HG02763 (cell line): ENCODE data around the gene GPT2.

ENCODE experiments used
- ATAC-seq: cut with Tn5 transposase; IDR thresholded peaks from one replicate; pipeline ENCODE4 v1.9.1; 2021; ENCODE audit warnings: mild to moderate bottlenecking, moderate library complexity; ENCODE audit not compliant: unreplicated experiment

GPT2 gene

DNA sequence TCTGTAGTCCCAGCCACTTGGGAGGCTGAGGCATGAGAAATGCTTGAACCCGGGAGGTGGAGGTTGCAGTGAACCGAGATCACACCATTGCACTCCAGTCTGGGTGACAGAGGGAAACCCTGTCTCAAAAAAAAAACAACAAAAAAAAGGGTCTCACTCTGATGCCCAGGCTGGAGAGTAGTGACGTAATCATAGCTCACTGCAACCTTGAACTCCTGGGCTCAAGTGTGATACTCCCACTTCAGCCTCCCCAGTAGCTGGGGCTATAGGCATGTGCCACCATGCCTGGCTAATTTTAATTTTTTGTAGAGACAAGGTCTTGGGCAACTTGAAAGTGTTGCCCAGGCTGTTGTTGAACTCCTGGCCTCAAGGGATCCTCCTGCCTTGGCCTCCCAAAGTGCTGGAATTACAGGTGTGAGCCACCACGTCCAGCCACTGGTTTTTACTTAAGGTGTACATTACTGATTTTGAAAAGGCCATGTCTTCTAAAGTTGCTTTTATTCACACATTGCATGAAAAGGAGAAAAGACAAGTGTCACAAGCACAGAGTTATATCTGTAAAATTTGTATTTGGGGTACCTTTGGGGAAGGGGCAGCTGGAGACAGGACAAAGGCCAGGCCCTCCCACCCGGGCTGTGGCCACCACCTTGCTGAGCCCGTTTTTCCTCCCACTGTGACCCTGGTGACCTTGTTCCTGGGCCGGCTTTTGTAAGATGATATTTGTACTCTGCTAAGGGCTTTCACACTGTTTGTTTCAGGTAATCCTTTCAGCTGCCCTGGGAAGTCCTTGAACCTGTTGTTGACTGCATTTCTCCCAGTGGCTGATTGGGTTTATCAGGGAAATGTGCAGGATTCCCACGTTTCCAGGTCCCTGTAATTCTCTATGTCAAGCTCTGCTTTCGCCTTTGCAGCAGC, 11.5 kb downstream of the GPT2 start:
- ATAC-seq: no peak

DNA sequence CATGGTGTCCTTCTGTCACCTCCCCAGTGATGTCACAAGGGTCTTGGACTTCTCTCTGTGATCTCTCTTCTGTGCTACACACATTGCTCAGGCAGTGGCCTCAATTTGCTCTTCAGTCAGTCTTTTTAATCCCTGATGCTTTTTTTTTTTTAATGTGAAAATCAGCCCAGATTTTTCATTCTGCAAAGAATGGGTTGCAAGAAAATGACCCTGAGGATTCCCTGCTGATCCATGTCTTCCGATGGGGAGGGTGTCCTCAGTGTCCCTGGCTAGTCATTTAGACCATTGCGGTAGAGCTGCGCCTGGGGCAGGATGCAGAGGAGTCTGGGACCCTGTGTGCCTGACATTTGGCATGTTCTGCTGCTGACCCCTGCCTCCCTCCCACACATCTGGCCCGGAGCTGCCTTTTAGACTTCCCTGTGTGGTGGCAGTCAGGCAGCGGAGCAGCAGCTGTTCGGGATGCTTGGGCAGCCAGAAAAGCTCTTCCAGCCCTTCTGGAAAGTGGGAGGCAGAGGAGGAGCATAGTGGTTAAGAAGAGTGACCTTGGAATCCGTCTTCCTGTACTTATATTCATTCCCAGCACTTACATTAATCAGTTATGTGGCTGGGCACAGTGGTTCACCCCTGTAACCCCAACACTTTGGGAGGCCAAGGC, 12.3 kb downstream of the GPT2 start:
- ATAC-seq: no peak

DNA sequence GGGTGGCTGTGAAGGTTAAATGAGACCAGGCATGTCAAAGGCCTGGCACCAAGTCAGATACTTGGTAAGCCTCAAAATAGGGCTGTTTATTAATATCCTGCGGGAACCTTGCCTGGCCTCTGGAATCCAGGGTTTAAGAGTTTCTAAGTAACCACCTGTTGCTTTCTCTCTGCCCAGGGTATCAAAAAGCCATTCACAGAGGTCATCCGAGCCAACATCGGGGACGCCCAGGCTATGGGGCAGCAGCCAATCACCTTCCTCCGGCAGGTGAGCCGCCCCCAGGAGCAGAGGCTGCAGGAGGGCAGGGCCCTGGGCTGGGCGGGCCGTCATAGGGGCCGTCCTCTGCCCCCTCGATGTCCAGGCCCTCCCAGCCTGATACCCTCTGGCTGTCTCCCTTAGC, 13.3 kb downstream of the GPT2 start:
- ATAC-seq: no peak

DNA sequence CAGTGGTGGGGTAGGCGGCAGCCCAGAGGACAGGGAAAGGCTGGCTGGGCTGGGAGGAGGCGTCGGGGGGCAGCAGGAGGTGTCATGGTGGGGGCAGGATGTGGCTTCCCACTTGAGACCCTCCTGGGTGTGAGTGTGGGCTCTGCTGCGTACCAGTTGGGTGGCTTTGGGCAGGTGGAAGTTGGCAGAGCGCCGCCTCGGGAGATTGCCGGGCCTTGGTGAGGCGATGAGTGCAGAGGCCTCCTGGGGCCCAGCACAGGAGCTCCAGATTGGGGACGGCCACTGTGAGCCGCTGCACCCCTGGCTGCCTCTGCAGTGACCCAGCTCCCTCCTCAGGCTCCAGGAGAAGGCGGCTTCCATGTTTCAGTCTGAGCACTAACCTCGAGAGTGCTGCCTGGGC, 13.8 kb downstream of the GPT2 start:
- no peak for ATAC-seq

DNA sequence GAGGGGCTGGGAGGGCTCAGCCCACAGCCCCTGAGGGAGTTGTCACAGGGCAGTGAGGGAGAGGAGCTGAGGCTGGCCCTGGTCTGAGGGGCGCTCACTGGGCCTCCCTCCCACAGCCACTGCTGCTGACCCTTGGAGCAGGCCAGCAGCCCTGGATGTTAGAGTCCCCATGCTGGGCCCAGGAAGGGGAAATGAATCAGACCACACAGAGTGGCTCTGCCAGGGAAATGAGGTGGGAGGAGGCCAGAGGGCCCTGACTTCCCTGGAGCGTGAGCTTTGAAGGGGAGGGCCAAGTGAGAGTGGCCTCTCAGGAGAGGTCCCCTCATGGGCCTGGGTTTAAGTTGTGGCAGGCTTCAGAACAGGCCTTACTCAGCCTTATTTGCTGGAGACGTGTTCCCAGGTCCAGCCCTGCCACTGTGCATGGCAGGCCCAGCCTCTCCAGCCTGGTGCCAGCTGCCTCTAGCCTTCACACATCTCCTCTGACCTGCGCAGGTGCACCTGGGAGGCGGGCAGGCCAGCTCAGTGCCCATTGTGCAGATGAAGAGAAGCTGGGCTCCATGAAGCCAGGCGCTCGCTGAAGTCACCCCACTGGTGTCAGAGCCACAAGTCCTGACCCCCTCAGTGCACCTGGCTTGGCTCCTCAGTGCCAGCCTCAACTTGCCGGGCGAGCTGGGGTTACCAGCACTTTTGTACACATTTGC, 15.4 kb downstream of the GPT2 start:
- no peak for ATAC-seq

DNA sequence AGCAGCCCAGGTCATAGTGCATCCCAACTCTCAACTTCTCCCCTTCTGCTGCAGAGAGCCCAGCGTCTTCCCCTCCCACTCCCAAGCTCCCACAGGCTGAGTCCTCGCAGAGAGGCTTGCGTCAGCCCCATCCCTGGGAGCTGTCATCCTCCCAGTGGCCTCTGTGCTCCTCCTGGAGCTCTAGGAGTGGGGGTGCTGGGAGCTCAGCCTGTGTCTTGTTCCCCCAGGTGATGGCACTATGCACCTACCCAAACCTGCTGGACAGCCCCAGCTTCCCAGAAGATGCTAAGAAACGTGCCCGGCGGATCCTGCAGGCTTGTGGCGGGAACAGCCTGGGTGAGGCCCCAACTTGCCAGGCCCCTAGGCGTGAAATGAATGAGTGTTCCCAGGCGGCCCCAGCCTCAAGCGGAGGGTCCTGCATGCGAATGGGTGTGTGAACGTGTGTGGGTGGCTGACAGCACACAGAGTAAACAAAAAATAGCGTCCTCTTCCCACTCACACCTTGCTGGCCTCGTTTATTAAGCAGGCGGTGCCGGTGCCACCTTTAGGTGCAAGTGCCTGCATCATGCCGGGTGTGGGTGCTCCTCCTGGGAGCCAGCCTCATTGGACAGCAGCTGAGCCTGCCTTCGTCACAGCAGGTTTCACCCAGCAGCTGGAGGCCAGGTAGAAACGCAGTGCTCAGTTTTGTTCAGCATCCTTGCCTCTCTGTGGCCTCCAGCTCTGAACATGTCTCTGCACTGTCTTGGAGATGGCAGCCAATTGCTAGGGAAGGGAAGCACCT, 16.5 kb downstream of the GPT2 start:
- no peak for ATAC-seq

DNA sequence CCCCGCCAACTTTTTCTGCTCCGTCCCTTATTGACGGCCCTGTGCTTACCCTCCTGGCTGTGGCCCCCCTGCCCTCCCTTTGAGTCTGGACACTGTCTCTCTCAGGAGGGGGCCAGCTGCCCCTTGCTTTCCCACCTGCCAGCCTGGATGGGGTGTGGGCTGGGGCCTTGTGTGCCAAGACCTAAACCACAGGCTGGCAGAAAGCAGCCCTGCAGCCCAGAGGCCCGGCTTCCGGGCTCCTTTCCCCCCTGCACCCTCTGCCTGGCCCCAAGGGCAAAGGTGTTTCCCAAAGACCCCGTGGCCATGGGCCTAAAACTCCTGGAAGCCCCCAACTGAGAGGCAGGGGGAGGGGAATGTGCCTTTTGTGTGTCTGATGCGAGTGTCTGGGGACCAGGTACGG, 17.5 kb downstream of the GPT2 start:
- ATAC-seq: no peak

DNA sequence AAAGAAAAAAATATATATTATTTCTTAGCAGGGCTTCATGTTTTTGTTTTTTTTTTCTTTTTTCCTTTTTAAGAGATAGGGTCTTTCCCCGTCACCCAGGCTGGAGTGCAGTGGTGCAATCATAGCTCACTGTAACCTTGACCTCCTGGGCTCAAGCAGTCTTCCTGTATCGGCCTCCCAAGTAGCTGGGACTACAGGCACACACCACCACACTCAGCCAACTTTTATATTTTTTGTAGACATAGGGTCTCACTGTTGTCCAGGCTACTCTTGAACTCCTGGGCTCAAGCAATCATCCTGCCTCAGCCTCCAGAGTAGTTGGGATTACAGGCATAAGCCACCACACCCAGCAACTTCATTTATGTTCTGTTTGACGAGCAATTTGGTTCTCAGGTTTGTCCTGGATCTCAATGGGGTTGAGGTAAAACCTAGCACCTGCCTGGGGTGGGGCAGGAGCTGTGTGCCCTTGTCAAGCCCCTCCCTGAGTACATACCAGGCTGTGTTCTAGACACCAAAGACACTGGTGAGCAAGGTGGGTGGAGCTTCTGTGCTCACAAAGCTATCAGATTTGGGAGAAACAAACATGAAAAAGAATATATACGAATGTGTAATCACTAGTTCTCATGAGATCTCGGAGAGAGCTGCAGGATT, 19.2 kb downstream of the GPT2 start:
- ATAC-seq: no peak

DNA sequence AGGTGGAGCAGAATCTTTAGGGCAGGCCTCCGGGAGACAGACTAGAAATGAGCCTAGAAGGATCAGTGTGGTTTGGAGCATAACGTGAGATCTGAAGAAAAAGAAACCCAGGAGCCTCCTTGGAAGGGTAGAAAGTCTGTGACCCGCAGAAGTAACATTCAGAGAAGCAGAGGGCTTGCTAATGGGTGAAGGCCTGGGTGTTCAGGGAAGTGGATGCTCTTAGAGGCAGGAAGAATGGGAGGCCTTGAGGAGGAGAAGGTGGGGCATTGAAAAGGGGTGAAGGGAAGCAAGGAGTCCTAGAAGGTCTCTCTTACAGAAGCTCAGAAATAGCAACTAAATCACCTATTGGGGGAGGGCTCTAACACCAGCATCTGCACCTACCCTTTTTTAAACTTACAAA, 20.3 kb downstream of the GPT2 start:
- no peak for ATAC-seq

DNA sequence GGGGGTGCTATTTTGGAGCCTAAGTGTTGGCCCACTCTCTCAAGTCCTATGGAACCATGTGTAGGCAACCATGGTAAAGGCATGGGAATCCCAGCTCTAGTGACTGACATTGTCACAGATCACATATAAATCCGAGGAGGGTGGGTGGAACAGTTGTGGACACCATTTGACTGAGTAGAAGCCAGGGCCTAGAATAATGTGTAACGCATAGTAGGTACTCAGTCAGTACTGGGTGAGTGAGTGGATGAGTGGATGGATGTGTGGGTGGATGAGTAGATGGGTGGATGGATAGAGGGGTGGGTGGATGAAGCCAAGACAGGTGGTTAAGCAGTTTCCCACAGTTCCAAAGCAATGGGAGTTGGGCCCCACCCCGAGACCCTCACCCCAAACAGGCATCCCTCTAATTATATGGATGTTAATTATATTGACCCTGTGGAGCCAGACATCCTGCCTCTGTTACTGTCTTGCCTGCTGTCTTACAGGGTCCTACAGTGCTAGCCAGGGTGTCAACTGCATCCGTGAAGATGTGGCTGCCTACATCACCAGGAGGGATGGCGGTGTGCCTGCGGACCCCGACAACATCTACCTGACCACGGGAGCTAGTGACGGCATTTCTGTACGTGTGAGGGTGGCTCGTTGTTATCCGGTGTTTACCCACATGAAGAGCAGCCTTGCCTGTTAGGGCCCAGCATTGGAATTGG, 22.3 kb downstream of the GPT2 start:
- ATAC-seq: no peak

DNA sequence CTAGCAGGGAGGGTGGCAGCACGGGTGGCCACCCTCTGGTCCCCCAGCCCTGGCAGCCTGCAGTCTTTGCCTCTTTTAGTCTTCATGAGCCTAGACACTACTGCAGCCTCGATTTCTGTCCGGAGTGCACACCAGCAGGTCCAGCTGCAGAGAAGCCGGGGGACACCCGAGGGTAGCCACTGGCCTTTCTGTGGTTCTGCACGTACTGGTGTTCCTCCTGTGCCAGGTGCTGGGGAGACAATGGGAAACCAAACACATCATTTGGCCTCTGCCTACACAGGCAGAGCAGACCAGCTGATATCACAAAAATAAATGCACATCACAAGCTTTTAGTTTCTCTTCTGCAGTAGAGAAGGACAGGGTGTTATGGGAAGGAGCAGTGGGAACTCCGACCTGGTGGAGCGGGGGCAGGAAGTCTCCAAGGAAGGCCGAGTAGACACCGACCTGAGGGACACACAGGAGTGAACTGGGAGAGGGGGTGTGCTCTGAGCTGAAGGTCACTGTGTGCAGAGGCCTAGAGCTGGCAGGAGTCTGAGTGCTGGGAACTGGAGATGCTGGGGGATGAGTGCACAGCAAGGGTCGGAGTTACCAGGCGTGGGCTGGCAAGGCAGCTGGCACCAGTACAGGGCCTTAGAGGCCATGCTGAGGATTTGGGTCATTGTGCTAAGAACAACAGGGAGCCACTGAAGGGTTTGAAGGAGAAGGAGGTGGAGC, 23.1 kb downstream of the GPT2 start:
- ATAC-seq: no peak

DNA sequence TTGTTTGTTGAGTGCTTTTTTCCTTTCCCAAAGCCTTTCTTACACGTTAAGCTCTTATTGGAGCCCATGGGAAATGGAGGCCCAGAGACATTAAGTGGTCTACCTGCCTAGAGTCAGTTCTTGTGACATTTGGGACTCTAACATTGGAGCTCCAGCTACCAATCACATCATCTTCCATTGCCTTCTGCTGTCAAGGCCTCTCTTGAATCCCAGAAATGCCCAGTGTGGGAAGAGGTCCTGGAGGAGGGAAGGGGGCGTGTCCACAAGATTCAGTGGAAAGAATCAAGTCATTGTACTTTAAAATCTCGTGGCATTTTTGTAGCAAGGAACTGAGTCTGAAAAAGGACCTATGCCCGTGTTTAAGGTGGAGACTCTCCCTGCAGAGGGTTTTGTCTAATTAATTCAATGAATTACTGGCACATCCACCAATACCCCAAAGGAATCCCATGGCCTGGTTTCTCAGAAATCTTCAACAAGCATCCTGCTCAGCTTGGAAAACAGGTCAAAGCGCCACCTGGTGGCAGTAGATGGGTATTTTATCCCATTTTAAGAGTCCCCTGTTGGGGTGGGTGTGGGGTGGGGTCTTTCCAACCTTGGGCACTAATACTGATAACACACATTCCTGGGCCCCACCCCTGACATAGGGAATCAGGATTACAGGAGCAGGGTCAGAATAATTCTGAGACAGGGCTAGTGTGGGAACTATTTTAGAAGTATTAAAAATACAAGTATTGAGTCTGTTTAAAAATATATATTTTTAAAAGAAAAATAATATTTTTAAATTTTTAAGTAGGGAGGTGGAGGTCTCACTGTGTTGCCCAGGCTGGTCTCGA, 24.6 kb downstream of the GPT2 start:
- ATAC-seq: no peak

DNA sequence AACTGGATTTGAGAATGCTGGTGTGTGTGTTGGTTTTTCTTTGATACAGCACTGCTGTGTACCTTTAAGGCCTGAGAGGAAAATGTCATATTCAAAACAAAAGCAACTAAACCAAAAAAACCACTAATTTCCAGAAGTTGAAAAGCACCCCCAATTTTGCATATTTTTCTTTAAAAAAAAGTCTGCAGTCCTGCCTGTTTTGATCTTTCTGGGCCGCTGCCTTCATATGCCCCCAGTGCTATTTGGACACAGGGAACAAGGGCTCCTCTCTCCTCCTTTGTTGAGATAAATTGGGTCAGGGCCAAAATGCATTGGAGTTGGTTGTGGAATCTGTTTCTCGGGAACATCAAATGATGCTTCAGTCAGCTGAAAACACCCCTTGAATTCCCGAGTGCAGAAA, 26.9 kb downstream of the GPT2 start:
- ATAC-seq: peak; percentile 60

DNA sequence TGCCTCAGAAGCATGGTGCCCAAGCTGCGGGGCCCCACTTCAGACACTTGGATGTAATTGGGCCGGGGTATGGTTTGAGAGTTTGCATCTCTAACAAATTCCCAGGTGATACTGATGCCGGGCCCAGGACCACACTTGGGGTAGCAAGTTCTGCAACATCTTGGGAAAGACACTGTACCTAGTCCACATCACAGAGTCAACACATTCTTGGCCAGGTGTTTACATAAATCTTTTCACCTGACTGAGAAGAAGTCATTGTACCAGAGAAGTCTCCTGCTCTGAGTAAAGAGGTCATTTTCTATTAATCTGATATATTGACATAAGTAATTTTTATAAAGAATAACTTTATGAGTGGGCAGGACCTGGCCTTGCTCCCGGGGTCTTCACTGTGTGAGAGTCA, 27.5 kb downstream of the GPT2 start:
- ATAC-seq: no peak

DNA sequence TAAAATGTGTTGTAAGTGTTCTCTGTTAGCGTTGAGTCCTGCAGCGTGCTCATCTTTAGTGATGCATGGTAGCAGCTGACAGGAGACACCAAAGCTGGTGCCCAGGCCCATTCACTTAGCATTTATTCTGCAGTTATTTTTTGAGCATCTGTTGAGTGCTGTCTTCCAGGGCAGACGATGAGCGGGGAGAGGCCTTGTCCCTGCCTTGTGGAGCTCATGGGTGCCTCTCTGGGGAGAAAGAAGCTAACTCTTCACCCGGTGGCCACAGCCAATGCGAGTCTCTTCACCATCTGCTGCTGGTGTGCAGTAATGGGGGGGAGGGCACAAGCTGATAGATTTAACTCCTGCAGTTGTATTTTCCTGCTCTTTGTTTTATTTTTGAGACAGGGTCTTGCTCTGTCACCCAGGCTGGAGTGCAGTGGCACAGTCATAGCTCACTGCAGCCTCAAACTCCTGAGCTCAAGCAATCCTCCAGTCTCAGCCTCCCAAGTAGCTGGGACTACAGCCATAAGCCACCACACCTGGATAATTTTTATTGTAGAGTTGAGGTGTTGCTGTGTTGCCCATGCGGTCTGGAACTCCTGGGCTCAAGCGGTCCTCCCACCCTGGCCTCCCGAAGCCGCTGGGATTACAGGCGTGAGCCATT, 30.5 kb downstream of the GPT2 start:
- ATAC-seq: no peak

DNA sequence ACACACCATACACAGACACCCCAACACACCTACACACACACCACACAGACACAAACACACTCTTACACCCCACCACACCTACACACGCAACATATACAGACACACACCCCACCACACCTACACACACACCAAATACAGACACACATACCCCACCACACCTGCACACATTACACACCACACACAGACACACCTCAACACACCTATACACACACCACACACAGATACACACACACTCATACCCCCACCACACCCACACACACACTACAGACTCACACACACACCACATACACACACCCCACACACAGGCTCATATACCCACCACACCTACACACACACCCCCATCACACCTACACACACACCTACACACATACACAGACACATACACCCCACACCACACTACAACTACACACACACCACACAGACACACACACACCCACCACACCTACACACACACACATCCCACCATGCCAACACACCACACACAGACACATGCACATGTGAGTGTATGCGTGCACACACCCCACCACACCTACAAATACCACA, 31.4 kb downstream of the GPT2 start:
- no peak for ATAC-seq

DNA sequence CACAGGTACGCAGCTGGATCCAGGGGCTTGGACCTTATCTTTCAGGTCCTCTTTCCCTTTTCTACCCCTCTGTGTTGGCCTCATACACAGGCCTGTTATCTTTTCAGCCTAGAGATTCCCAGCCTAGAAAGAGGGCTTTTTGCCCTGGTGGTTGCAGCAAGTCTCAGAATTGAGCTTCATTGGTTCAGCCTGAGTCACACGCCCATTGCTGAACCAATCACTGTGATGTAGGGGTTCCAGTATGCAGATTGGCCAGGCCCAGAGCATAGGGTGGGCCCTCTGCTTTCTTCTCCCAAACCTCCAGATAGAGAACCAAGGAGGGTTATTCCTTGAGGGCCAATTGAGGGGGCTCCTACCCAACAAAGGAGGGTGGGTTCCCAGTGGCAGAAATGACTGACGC, 32.8 kb downstream of the GPT2 start:
- ATAC-seq: no peak

DNA sequence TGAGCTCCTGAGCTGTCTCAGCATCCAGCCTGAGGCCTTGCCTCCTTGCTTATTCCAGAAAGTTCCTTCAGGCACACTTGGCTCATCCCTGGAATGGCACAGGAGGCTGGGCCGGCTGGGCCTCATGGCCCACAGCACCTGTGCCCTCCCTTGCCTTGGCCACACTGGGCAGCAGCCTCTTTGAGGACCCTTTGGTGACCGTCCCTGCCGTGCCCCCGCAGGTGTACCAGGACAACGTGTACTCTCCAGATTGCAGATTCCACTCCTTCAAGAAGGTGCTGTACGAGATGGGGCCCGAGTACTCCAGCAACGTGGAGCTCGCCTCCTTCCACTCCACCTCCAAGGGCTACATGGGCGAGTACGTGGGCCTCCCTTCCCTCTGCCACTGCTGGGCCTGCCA, 34.2 kb downstream of the GPT2 start:
- no peak for ATAC-seq
